HCT116 (cell line): ENCODE data around the gene ZFP1. TPM values are rescaled to one million over a fixed set of nuclear protein-coding genes. Genes with fewer than 3 reads are reported as not detected.

Source experiments
- ATAC-seq: fragments of 200-7000 bp; cut with Tn5 transposase; 2 replicates; pipeline ENCODE4 v1.9.1; 2020; ENCODE audit warnings: mild to moderate bottlenecking, moderate library complexity
- BruUV-seq: library from RNA; stranded (reverse); fragments of 400-500 nt; replicated peaks from 2 replicates; lab custom pipeline; 2021; lab: Mats Ljungman, UMichigan
- CTCF ChIA-PET: fragments of 300-600 bp; sonication (Branson Sonifier 250); formaldehyde crosslinking; loops from one replicate; lab custom pipeline; 2021; ENCODE audit warnings: antibody characterized with exemption; lab: Charles Lee
- POLR2A ChIA-PET: fragments of 300-600, 350-600 bp; sonication (Branson Sonifier 250); formaldehyde crosslinking; loops from one replicate; lab custom pipeline; 2021; ENCODE audit warnings: antibody characterized with exemption; lab: Charles Lee
- RAD21 ChIA-PET, 2 experiments: fragments of 300-600 bp; sonication (Branson Sonifier 250); formaldehyde crosslinking; loops; one replicate each; lab custom pipeline; 2023; ENCODE audit warnings: low total read pairs in 2 of 2; ENCODE audit not compliant: uncharacterized antibody in 2 of 2, unreplicated experiment in 2 of 2, low non-redundant PET in 1 of 2; lab: Charles Lee
- DNase-seq: peaks from one replicate; pipeline ENCODE4 v3.0.0-alpha.2; 2010; ENCODE audit warnings: low read depth, low spot score
- H2AFZ ChIP-seq: fragments of 200-600 bp; shearing (Covaris generic), sonication (generic); 2 replicates; pipeline ENCODE4 v1.6.1; 2017; ENCODE audit warnings: low read depth, mixed run types, mixed read lengths, antibody characterized with exemption, low read length; ENCODE audit not compliant: poor library complexity, severe bottlenecking
- H3K27ac ChIP-seq: 2 replicates; pipeline ENCODE4 v1.5.1; 2012; ENCODE audit warnings: low read depth, low read length
- H3K27me3 ChIP-seq: fragments of 200-600 bp; sonication (generic); 2 replicates; pipeline ENCODE4 v1.6.1; 2016; ENCODE audit warnings: mixed run types, low read length, mixed read lengths; ENCODE audit not compliant: insufficient read depth
- H3K36me3 ChIP-seq, 2 experiments: fragments of 200-500 bp in 1 of 2; fragments of 200-600 bp in 1 of 2; sonication (Bioruptor generic) in 1 of 2; sonication (generic) in 1 of 2; 2 replicates each; pipeline versions ENCODE4 v1.5.1 to v1.6.1; 2014 to 2016; ENCODE audit warnings: low read length in 2 of 2, inconsistent platforms in 1 of 2, mixed read lengths in 1 of 2, mixed run types in 1 of 2; ENCODE audit not compliant: insufficient read depth in 2 of 2, control insufficient read depth in 1 of 2
- H3K4me1 ChIP-seq, 2 experiments: fragments of 200-600 bp in 1 of 2; sonication (generic) in 1 of 2; 2 replicates each; pipeline versions ENCODE4 v1.5.1 to v1.6.1; 2012 to 2017; ENCODE audit warnings: low read length in 2 of 2, inconsistent platforms in 1 of 2, mild to moderate bottlenecking in 1 of 2, mixed read lengths in 1 of 2, mixed run types in 1 of 2, moderate library complexity in 1 of 2; ENCODE audit not compliant: insufficient read depth in 2 of 2, control insufficient read depth in 1 of 2
- H3K4me2 ChIP-seq: fragments of 200-600 bp; sonication (generic); 2 replicates; pipeline ENCODE4 v1.6.1; 2017; ENCODE audit warnings: mixed run types, low read length, mixed read lengths
- H3K4me3 ChIP-seq, 2 experiments: fragments of 200-600 bp in 1 of 2; sonication (generic) in 1 of 2; replicated peaks in 1 of 2; 2 replicates each; pipeline ENCODE4 v1.5.1; 2011 to 2016; ENCODE audit warnings: low read length in 2 of 2, control low read depth in 1 of 2, low read depth in 1 of 2, mild to moderate bottlenecking in 1 of 2, mixed read lengths in 1 of 2, mixed run types in 1 of 2
- H3K79me2 ChIP-seq: fragments of 200-600 bp; sonication (generic); 2 replicates; pipeline ENCODE4 v1.6.1; 2017; ENCODE audit warnings: mild to moderate bottlenecking, mixed run types, low read length, moderate library complexity, mixed read lengths; ENCODE audit not compliant: insufficient read depth
- H3K9ac ChIP-seq: fragments of 200-600 bp; sonication (generic); 2 replicates; pipeline ENCODE4 v1.6.1; 2016; ENCODE audit warnings: low read length, mixed read lengths
- H3K9me2 ChIP-seq: fragments of 200-600 bp; sonication (generic), shearing (Covaris generic); 2 replicates; pipeline ENCODE4 v1.6.1; 2017; ENCODE audit warnings: mixed run types, mild to moderate bottlenecking, moderate library complexity; ENCODE audit not compliant: insufficient read depth
- H3K9me3 ChIP-seq, 2 experiments: fragments of 200-500 bp in 1 of 2; fragments of 200-600 bp in 1 of 2; sonication (Bioruptor generic) in 1 of 2; sonication (generic) in 1 of 2; 2 replicates each; pipeline ENCODE4 v1.6.1; 2014 to 2017; ENCODE audit warnings: low read length in 2 of 2, mixed read lengths in 2 of 2, inconsistent platforms in 1 of 2, low read depth in 1 of 2, mild to moderate bottlenecking in 1 of 2, mixed run types in 1 of 2, moderate library complexity in 1 of 2; ENCODE audit not compliant: control insufficient read depth in 1 of 2, insufficient read depth in 1 of 2
- H4K20me1 ChIP-seq: fragments of 200-600 bp; sonication (generic), shearing (Covaris generic); 2 replicates; pipeline ENCODE4 v1.6.1; 2017; ENCODE audit warnings: mixed run types, mild to moderate bottlenecking, moderate library complexity; ENCODE audit not compliant: insufficient read depth
- CBX3 ChIP-seq: IDR thresholded peaks from 2 replicates; pipeline ENCODE4 v1.6.1; 2012; ENCODE audit warnings: low read depth
- CEBPB ChIP-seq: IDR thresholded peaks from 2 replicates; pipeline ENCODE4 v1.6.1; 2012; ENCODE audit warnings: low read depth
- ELF1 ChIP-seq: IDR thresholded peaks from 2 replicates; pipeline ENCODE4 v1.6.1; 2012; ENCODE audit warnings: low read depth, borderline replicate concordance
- EZH2phosphoT487 ChIP-seq: fragments of 200-600 bp; IDR thresholded peaks from 2 replicates; pipeline ENCODE4 v1.6.1; 2018; ENCODE audit warnings: antibody characterized with exemption, borderline replicate concordance
- JUND ChIP-seq: IDR thresholded peaks from 2 replicates; pipeline ENCODE4 v1.6.1; 2012
- POLR2A ChIP-seq: IDR thresholded peaks from 2 replicates; pipeline ENCODE4 v1.7.0; 2011; ENCODE audit warnings: borderline replicate concordance; ENCODE audit not compliant: insufficient read depth, insufficient read length; ENCODE audit errors: extremely low read depth
- POLR2AphosphoS5 ChIP-seq: IDR thresholded peaks from 2 replicates; pipeline ENCODE4 v1.6.1; 2011; ENCODE audit warnings: mild to moderate bottlenecking, low read depth, low read length, moderate library complexity
- RAD21 ChIP-seq: IDR thresholded peaks from 2 replicates; pipeline ENCODE4 v1.6.1; 2012; ENCODE audit warnings: low read depth, mild to moderate bottlenecking
- REST ChIP-seq: IDR thresholded peaks from 2 replicates; pipeline ENCODE4 v1.6.1; 2012; ENCODE audit warnings: low read depth
- SRF ChIP-seq: IDR thresholded peaks from 2 replicates; pipeline ENCODE4 v1.6.1; 2012; ENCODE audit warnings: low read depth
- TCF7L2 ChIP-seq: IDR thresholded peaks from 2 replicates; pipeline ENCODE4 v1.7.0; 2011; ENCODE audit warnings: borderline replicate concordance, inconsistent platforms; ENCODE audit not compliant: insufficient read depth, insufficient read length; ENCODE audit errors: extremely low read depth
- ZBTB33 ChIP-seq: IDR thresholded peaks from 2 replicates; pipeline ENCODE4 v1.6.1; 2011; ENCODE audit warnings: mild to moderate bottlenecking, low read length, moderate library complexity; ENCODE audit not compliant: insufficient replicate concordance; ENCODE audit errors: extremely low read depth
- ZFX ChIP-seq: fragments of 450-650 bp; IDR thresholded peaks from 2 replicates; pipeline ENCODE4 v1.6.1; 2017
- intact Hi-C: fragments of 100-400 bp; cut with micrococcal nuclease; formaldehyde crosslinking; loops from 2 replicates; pipeline ENCODE4 v1.10.0; 2022
- total RNA-seq: library from RNA; stranded (reverse); gene quantifications from one replicate; pipeline ENCODE4 v1.2.1, GENCODE V29; 2021; ENCODE audit not compliant: unreplicated experiment
- TF ChIP-seq, protein P1 (sequence below): IDR thresholded peaks from 2 replicates; pipeline ENCODE4 v1.6.1; 2012

Gene ZFP1
- total RNA-seq, 1 experiment from 2014 or later = 12.8 TPM

DNA sequence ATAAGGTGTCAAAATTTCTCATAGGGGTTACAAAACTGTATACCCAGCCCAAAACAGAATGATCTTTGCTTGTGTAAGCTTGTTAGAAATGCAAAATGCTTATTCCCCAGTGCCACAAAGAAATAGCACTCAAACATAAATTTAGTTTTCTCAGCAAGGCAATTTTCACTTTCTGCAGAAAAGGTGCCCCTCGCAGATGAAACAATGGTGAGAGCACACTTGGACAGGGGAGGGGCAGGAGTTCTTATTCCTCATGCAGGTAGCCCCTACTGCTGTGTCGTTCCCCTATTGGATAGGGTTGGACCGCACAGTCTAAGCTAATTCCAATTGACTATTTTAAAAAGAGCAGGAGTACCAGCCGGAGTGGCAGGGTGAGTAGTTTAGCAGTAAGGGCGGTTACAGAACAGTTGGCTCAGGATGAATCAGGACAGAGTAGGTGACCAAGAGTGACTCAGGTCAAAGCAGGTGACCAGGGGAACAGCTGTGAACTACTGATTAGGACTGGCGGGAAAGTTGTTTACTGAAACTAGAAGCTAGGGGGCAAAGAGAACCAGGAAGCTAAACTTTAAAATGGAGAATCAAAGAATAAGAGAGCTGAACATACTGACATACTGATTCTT is 26.3 kb upstream of the ZFP1 start:
- no peak for ATAC-seq
- Histone ChIP-seq H3K4me2 (no peak overlapping the region), H3K27ac (no peak overlapping the region), H3K4me3 (no peak overlapping the region), H3K79me2 (no peaks in the 10 kb centered on the region), H3K36me3 (no peaks in the 10 kb centered on the region), H3K9ac (no peak overlapping the region), H3K9me3 (peaks cover 0 to 10% of the 10 kb centered on the region in 2 experiments; a peak in 2 of 4 replicates), H2AFZ (no peak overlapping the region), H4K20me1 (no peaks in the 10 kb centered on the region), H3K27me3 (no peaks in the 10 kb centered on the region), H3K9me2 (no peaks in the 10 kb centered on the region), H3K4me1 (peaks cover 2% of the 10 kb centered on the region in 2 experiments; a peak in 3 of 4 replicates)
- TF ChIP-seq CBX3 = peak; percentile 94
- TF ChIP-seq JUND = no peak
- RAD21 ChIA-PET = no interaction called here
- intact Hi-C loops = no loop called here
- CTCF ChIA-PET = interaction anchor here (0.7 to 1.4 kb wide), 2 partner anchors 11 kb away, joined by 3 read pairs; no protein-coding TSS in a partner anchor
- no TSS peak for BruUV-seq
- POLR2A ChIA-PET = no interaction called here
- DNase-seq = no peak

DNA sequence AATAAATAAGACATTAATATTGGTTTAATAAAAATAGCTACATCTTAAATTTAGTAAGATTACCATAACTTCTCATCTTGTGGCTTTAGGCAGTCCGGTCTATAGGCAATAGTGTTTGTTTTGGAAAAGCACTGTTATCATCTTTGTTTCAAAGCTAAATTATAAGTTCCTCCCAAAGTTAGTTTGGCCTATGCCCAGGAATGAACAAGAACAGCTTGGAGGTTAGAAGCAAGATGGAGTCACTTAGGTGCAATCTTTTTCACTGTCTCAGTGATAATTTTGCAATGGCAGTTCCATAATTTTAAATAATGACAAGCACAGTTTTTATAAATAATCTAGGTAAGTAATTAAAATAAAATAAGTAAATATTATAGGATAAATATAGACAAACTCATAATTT is 25.7 kb upstream of the ZFP1 start:
- no peaks in the 10 kb centered on the region for H4K20me1 ChIP-seq
- no peak overlapping the region for H3K4me2 ChIP-seq
- H3K9me2 ChIP-seq = no peaks in the 10 kb centered on the region
- H3K36me3 ChIP-seq = no peaks in the 10 kb centered on the region
- CTCF ChIA-PET = interaction anchor here (0.7 kb wide), 1 partner anchor 12 kb away, joined by 3 read pairs; no protein-coding TSS in a partner anchor
- intact Hi-C loops = no loop called here
- H3K4me3 ChIP-seq = no peak overlapping the region
- no peak overlapping the region for H3K27ac ChIP-seq
- POLR2A ChIA-PET = no interaction called here
- H3K79me2 ChIP-seq = no peaks in the 10 kb centered on the region
- ATAC-seq = no peak
- H3K9ac ChIP-seq = no peak overlapping the region
- H3K27me3 ChIP-seq = no peaks in the 10 kb centered on the region
- RAD21 ChIA-PET = no interaction called here
- no peak overlapping the region for H2AFZ ChIP-seq
- peaks cover 0 to 10% of the 10 kb centered on the region in 2 experiments; a peak in 2 of 4 replicates for H3K9me3 ChIP-seq
- no peaks in the 10 kb centered on the region for H3K4me1 ChIP-seq
- TF ChIP-seq ELF1 (no peak), CEBPB (no peak), POLR2A (no peak), TCF7L2 (no peak), ZBTB33 (no peak), REST (no peak), POLR2AphosphoS5 (no peak), EZH2phosphoT487 (no peak), ZFX (no peak), JUND (no peak), RAD21 (no peak), SRF (no peak)
- TF ChIP-seq, protein P1, sequence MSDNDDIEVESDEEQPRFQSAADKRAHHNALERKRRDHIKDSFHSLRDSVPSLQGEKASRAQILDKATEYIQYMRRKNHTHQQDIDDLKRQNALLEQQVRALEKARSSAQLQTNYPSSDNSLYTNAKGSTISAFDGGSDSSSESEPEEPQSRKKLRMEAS = no peak
- DNase-seq = no peak
- BruUV-seq = no TSS peak
